Activated T-helper 17 cell treated with anti-CD3 and anti-CD28 coated beads, Interleukin-2, amount 50 U/mL, for 72 hours (primary cell): ENCODE results near the gene NDUFA9. TPM values are rescaled to one million over a fixed set of nuclear protein-coding genes. Genes with fewer than 3 reads are reported as not detected.

Experiments used
- ATAC-seq: fragments of 150-1000 bp; cut with Tn5 transposase; replicated peaks from 2 replicates; pipeline ENCODE4 v1.10.0; 2021; ENCODE audit warnings: mild to moderate bottlenecking, moderate library complexity
- H3K27ac Mint-ChIP-seq: one replicate; pipeline ENCODE4 v1.8.0; 2022; ENCODE audit warnings: mixed read lengths
- H3K27me3 Mint-ChIP-seq: one replicate; pipeline ENCODE4 v1.8.0; 2022; ENCODE audit warnings: mixed read lengths
- H3K36me3 Mint-ChIP-seq: one replicate; pipeline ENCODE4 v1.8.0; 2022; ENCODE audit warnings: low read depth, mild to moderate bottlenecking, mixed read lengths
- H3K4me1 Mint-ChIP-seq: one replicate; pipeline ENCODE4 v1.8.0; 2022; ENCODE audit warnings: mixed read lengths
- H3K4me3 Mint-ChIP-seq: one replicate; pipeline ENCODE4 v1.8.0; 2022; ENCODE audit warnings: mild to moderate bottlenecking, mixed read lengths
- H3K9me3 Mint-ChIP-seq: one replicate; pipeline ENCODE4 v1.8.0; 2022; ENCODE audit warnings: mixed read lengths
- total RNA-seq, 2 donors: library from RNA; stranded (reverse); gene quantifications; one replicate each; pipeline ENCODE4 v1.2.3, GENCODE V29; 2022

NDUFA9 gene
- 100 to 1,000 TPM in 1 of 2 donors, 10 to 100 TPM in 1; 68.1 to 139 TPM for total RNA-seq

DNA sequence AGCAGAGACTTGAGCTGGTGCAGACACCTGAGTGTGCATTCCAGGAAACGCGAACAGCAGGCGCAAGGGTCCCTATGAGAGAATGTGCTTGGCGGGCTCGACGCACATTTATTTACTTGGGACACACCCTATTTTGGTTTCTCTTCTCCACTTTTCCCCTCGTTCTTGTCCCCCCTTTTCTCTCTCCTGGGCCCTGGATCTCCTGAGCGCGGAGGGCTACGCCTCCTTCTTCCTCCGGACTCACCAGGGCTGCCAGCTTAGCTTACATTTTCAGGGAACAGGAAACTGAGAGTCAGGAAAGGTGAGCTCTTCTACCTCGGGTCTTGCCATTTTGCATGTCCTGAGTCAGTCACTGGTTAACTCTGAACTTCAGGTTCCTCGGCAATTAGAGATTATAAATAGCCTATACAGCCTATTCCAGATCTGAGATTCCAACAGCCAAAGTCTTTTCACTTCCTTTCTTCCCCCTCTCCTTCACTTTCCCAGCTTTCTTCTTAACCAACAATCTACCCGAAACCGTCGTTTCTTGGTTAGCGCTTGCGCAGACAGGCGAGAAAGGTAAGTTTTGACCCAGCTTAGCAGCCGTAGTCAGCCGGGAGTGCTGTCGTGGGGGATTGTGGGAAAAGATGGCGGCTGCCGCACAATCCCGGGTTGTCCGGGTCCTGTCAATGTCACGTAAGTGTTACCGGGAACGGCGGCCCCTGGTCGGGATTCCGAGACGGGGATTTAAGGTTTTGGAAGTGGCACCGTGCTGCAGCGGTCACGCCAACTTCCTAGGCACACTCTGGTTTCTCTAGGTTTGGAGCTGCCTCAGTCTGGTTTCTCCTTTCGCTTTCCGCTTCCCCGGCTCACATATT, at the start of gene NDUFA9, which contains the start of gene AKAP3:
Gene NDUFA9 (plus strand): TSS at position 614 of the 857 bp plus-strand sequence. CDS start 13 bp downstream, at position 627.
Gene AKAP3 (minus strand): TSS at position 551 of the 857 bp plus-strand sequence. CDS start 10,855 bp downstream, outside the sequence.
- H3K27me3 Mint-ChIP-seq, result no peaks in the 10 kb centered on the region
- H3K4me3 Mint-ChIP-seq, result peak within 1 kb of the TSS; percentile 100
- H3K4me1 Mint-ChIP-seq, result peaks cover 26% of the 10 kb centered on the region
- no peaks in the 10 kb centered on the region for H3K36me3 Mint-ChIP-seq
- ATAC-seq, result peak; percentile 96
- no peaks in the 10 kb centered on the region for H3K9me3 Mint-ChIP-seq
- H3K27ac Mint-ChIP-seq, result peak within 1 kb of the TSS; percentile 94

DNA sequence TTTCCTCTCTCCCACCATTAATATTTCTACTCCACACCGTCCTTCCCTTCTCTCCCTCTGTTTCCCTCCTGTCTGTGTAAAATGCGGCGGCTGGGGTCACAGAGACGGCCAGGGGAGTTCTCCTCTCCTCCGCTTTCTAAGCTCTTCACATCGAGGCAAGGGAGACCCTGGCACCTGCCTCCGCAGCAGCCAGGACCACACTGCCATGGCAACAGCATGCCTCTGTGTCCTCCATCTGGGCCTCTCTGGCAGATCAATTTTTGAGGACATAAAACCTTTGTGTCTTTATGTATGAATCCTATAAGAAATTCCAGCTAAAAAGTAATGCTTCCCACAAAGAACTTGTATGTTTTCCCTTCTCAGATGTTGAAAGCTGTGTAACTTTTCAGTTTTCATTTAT, 45.5 kb upstream of the NDUFA9 start:
- ATAC-seq, result no peak
- no peaks in the 10 kb centered on the region for H3K9me3 Mint-ChIP-seq
- peaks cover 4% of the 10 kb centered on the region for H3K4me1 Mint-ChIP-seq
- H3K27me3 Mint-ChIP-seq, result peaks cover 9% of the 10 kb centered on the region
- H3K36me3 Mint-ChIP-seq, result no peaks in the 10 kb centered on the region
- H3K4me3 Mint-ChIP-seq, result no peak overlapping the region
- no peak overlapping the region for H3K27ac Mint-ChIP-seq

DNA sequence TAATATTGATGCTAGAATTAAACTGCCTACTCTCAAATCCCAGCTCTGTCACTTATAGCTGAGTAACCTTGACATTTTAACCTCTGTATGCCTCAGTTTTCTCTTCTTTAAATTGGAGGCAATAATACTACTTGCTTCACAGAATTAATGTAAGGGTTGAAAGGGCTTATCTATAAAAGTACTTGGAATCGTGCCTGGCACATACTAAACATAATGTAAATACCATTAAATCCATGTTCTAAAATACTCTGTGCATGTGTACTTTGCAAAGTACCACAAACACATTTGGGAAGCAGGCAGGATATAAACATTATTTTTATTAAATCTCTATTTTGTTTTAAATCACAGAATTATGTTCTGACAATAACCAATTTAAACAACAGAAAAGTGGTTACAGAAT, 45.0 kb upstream of the NDUFA9 start:
- no peaks in the 10 kb centered on the region for H3K36me3 Mint-ChIP-seq
- ATAC-seq, result no peak
- no peaks in the 10 kb centered on the region for H3K9me3 Mint-ChIP-seq
- peaks cover 4% of the 10 kb centered on the region for H3K4me1 Mint-ChIP-seq
- H3K27ac Mint-ChIP-seq, result no peak overlapping the region
- H3K27me3 Mint-ChIP-seq, result peaks cover 9% of the 10 kb centered on the region
- no peak overlapping the region for H3K4me3 Mint-ChIP-seq

DNA sequence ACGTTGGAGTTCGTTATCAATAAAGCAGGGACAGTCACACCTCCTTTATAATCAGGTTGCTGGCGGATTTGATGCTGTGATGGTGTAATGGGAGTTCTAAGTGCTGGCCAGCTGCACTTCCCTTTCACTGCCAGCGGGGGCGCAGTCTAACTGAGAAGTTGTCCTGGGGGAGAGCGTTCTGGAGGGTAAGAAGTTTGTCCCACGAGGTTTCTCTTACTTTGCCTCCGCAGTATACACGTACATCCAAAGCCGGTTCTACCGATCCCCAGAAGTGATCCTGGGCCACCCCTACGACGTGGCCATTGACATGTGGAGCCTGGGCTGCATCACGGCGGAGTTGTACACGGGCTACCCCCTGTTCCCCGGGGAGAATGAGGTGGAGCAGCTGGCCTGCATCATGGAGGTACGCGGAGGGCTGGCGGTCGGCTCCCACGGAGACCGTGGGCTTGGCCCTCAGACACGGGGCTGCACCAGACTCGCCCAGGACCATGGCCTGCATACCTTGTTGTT, 44.2 kb upstream of the NDUFA9 start:
- H3K27me3 Mint-ChIP-seq, result peaks cover 9% of the 10 kb centered on the region
- peak overlapping the region; percentile 79 for H3K27ac Mint-ChIP-seq
- peaks cover 4% of the 10 kb centered on the region for H3K4me1 Mint-ChIP-seq
- H3K4me3 Mint-ChIP-seq, result peak overlapping the region; percentile 90
- peaks cover 4% of the 10 kb centered on the region for H3K36me3 Mint-ChIP-seq
- H3K9me3 Mint-ChIP-seq, result no peaks in the 10 kb centered on the region
- peak; percentile 96 for ATAC-seq

DNA sequence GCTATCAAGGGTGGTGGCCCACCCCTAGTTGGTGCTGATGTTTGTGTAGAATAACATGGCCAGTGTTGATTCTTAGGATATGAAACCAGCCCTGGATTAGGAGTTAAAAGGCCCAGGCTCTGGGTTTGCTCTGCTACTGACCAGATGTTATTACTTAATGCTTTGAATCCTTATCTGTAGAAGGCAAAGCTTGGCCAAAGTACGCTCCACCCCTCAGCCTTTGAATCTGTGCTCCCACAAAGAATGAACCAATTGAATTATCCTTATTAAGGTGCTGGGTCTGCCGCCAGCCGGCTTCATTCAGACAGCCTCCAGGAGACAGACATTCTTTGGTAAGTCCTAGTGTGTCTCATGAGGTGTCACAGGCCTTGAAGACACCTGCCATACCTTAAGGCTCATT, 41.9 kb upstream of the NDUFA9 start:
- Mint-ChIP-seq H3K9me3 (no peaks in the 10 kb centered on the region), H3K27me3 (peaks cover 9% of the 10 kb centered on the region), H3K27ac (no peak overlapping the region), H3K4me1 (peaks cover 4% of the 10 kb centered on the region), H3K36me3 (peaks cover 26% of the 10 kb centered on the region), H3K4me3 (no peak overlapping the region)
- ATAC-seq, result no peak

DNA sequence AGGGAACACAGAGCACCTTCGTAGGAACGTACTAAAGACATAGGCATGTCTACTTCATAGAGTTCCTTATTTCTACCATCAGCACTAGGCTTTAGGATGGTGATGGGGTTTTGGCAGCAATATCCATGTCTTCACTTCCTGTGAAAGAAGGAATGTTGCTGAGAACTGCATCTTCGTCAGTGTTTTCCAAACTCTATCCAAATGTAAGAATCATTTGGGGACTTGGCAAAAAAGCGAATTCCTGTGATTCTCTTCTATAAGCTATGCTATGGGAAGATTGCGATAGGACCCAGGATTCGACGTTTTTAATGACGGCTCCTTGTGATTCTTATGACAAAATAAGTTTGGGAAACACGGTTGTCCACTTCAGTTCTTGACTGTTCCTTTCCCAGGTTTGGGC, 39.8 kb upstream of the NDUFA9 start:
- H3K27me3 Mint-ChIP-seq, result no peaks in the 10 kb centered on the region
- no peak overlapping the region for H3K27ac Mint-ChIP-seq
- H3K9me3 Mint-ChIP-seq, result no peaks in the 10 kb centered on the region
- H3K36me3 Mint-ChIP-seq, result peaks cover 43% of the 10 kb centered on the region
- peaks cover 4% of the 10 kb centered on the region for H3K4me1 Mint-ChIP-seq
- no peak for ATAC-seq
- H3K4me3 Mint-ChIP-seq, result no peak overlapping the region

DNA sequence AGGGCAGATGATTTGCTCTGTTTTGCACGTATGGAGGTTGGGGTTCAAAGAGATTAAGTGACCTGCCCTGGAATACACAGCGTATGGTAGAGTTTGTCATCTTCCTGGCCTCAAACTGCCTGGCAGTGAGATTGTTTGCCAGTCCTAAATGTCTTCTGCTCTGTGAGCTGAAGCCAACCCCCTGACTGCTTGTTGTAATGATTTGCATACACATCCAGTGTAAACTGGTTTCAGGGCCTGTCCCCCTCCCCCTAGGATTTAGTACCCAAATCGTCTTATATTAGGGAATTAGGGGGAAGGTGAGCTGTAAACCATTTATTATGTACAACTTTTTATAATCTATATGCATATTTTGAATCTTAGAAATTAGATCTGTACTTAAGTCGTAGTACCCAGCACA, 38.4 kb upstream of the NDUFA9 start:
- no peak for ATAC-seq
- Mint-ChIP-seq H3K9me3 (no peaks in the 10 kb centered on the region), H3K27me3 (no peaks in the 10 kb centered on the region), H3K27ac (peak overlapping the region; percentile 41), H3K4me1 (no peaks in the 10 kb centered on the region), H3K4me3 (no peak overlapping the region), H3K36me3 (peaks cover 57% of the 10 kb centered on the region)

DNA sequence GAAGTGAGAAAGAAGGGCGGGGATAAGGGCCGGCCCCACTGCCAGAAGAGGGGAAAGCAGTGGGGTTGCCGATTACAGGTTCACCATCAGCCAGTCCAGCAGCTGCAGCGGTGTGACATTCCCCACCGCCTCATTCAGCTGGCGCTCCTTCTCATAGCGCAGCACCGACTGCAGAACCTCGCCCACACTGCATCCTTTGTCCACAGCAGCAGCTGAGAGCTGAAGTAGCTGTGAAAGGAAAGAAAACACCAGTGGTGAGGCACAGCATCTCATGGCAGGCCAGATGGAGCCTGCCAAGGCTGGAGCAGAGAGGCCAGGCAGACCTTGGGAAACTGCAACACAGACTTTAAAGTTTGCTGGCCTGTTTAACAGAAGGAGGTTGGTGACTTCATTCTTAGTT, 33.2 kb upstream of the NDUFA9 start:
- Mint-ChIP-seq H3K36me3 (peaks cover 45% of the 10 kb centered on the region), H3K27ac (no peak overlapping the region), H3K27me3 (no peaks in the 10 kb centered on the region), H3K4me3 (no peak overlapping the region), H3K9me3 (no peaks in the 10 kb centered on the region), H3K4me1 (no peaks in the 10 kb centered on the region)
- no peak for ATAC-seq

DNA sequence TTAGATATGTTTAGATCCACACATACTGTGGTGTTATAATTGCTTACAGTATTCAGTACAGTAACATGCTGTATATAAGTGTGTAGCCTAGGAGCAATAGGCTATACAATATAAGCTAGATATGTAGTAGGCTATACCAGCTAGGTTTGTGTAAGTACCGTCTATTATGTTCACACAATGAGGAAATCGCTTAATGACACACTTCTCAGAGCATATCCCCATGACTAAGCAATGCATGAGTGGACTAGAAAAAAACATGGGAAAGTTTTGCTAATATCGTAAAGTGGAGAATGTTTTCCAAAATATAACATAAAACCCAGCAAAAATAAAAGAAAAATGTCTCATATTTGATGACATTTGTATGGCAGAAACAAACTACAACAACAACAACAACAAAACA, 27.4 kb upstream of the NDUFA9 start:
- Mint-ChIP-seq H3K27ac (no peak overlapping the region), H3K4me3 (no peak overlapping the region), H3K4me1 (no peaks in the 10 kb centered on the region), H3K27me3 (no peaks in the 10 kb centered on the region), H3K9me3 (no peaks in the 10 kb centered on the region), H3K36me3 (no peaks in the 10 kb centered on the region)
- no peak for ATAC-seq

DNA sequence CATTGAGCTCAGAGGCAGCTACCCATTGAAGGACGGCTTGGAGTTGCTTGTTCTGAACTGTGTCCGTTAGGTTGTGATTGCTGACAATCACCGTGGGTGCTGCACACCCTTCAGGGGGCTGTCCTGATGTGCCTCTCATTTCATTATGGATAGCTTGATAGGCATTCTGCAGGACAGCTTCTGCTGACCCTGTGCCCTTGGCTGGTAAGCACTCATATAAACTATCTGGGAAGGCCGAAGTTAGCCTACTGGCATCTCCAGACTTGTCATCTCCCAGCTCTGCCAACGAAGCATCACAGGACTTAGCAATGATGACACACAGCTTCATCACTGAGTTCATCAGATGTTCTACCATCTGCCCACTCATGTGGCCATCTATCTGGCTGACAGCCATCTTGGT, 22.4 kb upstream of the NDUFA9 start:
- H3K4me3 Mint-ChIP-seq, result no peak overlapping the region
- H3K4me1 Mint-ChIP-seq, result no peaks in the 10 kb centered on the region
- H3K27ac Mint-ChIP-seq, result no peak overlapping the region
- H3K36me3 Mint-ChIP-seq, result no peaks in the 10 kb centered on the region
- no peaks in the 10 kb centered on the region for H3K9me3 Mint-ChIP-seq
- H3K27me3 Mint-ChIP-seq, result no peaks in the 10 kb centered on the region
- ATAC-seq, result no peak

DNA sequence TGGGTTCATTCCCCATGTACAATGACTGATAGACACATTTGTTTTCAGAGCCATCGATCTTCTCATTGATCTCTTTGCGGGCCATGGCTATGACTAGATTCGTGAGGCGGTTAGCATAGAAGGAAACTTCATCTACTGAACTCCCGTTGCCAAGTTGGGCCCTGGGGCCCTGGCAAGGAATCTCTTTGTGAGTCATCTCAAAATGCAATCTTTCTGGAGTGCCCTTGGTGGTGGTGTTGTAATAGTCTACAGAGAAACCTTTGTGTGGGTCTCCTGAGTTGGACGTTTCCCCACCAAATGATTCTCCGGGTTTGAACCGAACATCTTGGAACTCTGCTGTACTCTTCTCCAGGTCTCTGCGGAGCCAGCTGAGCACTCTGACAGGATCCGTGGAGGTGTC, 20.5 kb upstream of the NDUFA9 start:
- no peaks in the 10 kb centered on the region for H3K9me3 Mint-ChIP-seq
- no peak overlapping the region for H3K4me3 Mint-ChIP-seq
- ATAC-seq, result no peak
- no peaks in the 10 kb centered on the region for H3K4me1 Mint-ChIP-seq
- no peak overlapping the region for H3K27ac Mint-ChIP-seq
- H3K27me3 Mint-ChIP-seq, result no peaks in the 10 kb centered on the region
- H3K36me3 Mint-ChIP-seq, result no peaks in the 10 kb centered on the region

DNA sequence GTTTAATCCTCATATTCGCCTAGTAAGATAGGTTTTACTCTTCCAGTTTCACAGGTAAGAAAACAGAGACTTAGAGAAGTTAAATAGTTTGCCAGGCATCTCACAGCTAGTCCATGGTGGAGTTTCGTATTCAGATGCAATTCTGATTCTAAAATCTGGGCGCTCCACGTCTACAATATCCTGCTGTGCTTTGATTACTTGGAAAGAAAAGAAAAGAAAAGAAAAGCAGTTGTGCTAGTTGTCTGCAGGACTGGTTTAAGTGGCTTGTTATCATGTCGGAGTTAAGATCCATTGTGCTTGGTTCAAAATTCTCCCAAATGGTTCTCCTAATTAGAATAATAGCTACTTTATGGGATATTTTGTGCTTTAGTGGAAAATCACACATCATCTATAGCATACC, 18.7 kb upstream of the NDUFA9 start:
- no peak overlapping the region for H3K4me3 Mint-ChIP-seq
- no peaks in the 10 kb centered on the region for H3K36me3 Mint-ChIP-seq
- no peaks in the 10 kb centered on the region for H3K4me1 Mint-ChIP-seq

DNA sequence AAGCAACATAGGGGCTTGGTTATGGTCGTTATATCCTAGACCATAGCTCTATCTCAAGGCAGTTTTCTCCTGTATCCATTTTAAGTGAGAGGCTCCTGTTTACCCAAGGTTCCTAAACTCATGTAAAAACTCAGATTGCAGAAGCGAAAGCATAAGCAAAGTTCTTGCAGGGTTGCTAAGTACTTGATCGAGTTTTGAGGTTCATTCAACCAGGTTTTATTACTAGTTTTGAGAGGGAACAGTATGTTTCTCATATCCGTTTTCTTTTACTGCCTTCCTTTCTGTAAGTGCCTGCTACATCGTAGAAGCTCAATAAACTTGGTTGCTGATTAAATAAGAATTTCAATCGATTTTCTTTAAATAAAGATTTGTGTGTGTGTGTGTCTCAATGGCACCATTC, 5.2 kb upstream of the NDUFA9 start:
- no peak overlapping the region for H3K4me3 Mint-ChIP-seq
- no peaks in the 10 kb centered on the region for H3K4me1 Mint-ChIP-seq
- H3K9me3 Mint-ChIP-seq, result no peaks in the 10 kb centered on the region
- no peak overlapping the region for H3K27ac Mint-ChIP-seq
- H3K36me3 Mint-ChIP-seq, result no peaks in the 10 kb centered on the region
- no peaks in the 10 kb centered on the region for H3K27me3 Mint-ChIP-seq
- no peak for ATAC-seq

More for the DNA sequence above, 18.7 kb upstream of the NDUFA9 start:
- H3K9me3 Mint-ChIP-seq, result no peaks in the 10 kb centered on the region
- no peak for ATAC-seq
- H3K27me3 Mint-ChIP-seq, result no peaks in the 10 kb centered on the region
- no peak overlapping the region for H3K27ac Mint-ChIP-seq

DNA sequence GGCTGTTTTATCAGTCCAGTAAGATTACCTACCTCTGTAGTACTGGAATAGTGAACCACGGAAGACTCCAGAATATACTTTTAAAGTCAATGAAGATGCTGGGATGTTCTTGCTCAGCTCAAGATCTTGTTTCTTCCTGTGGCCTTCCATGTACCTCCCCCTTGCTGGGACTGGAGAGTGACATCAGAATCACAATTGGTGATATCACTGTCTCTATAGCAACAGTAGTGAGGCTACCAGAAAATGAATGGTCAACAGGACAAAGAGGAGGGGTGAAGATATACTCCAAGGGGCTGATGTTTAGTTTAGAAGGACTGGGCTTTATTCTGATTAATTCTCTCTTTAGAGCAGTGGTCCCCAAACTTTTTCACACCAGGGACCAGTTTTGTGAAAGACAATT, 3.9 kb upstream of the NDUFA9 start:
- peaks cover 6% of the 10 kb centered on the region for H3K4me1 Mint-ChIP-seq
- H3K27me3 Mint-ChIP-seq, result no peaks in the 10 kb centered on the region
- H3K9me3 Mint-ChIP-seq, result no peaks in the 10 kb centered on the region
- H3K4me3 Mint-ChIP-seq, result no peak overlapping the region
- H3K36me3 Mint-ChIP-seq, result no peaks in the 10 kb centered on the region
- no peak for ATAC-seq
- H3K27ac Mint-ChIP-seq, result no peak overlapping the region

DNA sequence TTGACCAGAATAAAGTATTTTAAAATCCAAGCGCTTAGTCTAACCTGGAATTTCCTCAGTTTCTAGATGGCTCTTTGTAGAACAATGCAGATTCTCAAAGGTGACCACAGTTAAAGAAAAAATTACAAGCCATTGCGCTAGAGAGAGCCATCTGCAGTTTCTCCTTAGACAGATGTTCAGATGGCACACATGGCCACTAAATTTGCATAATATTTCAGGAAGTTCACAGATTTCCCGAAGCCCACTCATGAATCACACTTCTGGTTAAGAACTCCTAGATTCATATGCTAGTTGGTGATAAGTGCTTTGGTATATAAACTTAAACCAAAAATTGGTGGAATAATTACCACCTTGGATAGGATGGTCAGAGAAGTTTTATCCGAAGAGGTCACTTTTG, 812 bp upstream of the NDUFA9 start:
- H3K36me3 Mint-ChIP-seq, result no peaks in the 10 kb centered on the region
- peak overlapping the region; percentile 100 for H3K4me3 Mint-ChIP-seq
- H3K9me3 Mint-ChIP-seq, result no peaks in the 10 kb centered on the region
- H3K27me3 Mint-ChIP-seq, result no peaks in the 10 kb centered on the region
- H3K27ac Mint-ChIP-seq, result peak overlapping the region; percentile 94
- no peak for ATAC-seq
- peaks cover 24% of the 10 kb centered on the region for H3K4me1 Mint-ChIP-seq
